ENCODE measurements around the gene U2AF2.
A peak's percentile ranks its signal among the peaks of the same experiment; 100 is the strongest.

Gene U2AF2

DNA sequence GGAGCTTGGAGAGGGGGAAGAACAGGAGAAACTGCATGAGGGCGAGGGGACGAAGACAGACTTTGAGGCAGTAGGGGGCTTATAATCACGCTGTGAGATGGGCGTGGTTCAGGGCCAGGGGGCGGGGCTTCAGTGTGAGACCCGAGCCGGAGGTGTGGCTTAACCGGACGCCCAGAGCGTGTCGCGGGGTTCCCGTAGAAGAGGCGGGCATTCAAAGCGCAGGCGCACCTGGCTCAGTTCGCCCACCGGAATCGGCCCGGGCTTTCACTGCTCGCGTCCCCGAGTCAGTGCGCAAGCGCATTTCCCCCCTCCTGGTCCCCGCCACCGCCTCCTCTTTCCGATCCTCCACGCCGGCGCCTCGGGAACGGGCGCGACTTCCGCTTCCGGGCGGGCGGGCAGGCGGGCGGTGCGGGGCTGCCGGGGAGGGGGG lies 49.6 kb upstream of the U2AF2 start (continued):
- TF ChIP-seq ZNF664 (tag by site-specific recombination; IDR thresholded peaks at IDR 0.05) (no peak), ZNF473 (tag by site-specific recombination; IDR thresholded peaks at IDR 0.05) (no peak), PRDM1 (tag by site-specific recombination; IDR thresholded peaks at IDR 0.05) (peak; percentile 22; the same call in 1 of the 2 replicates), SP3 (tag by site-specific recombination; IDR thresholded peaks at IDR 0.05) (peak; percentile 88), PATZ1 (tag by site-specific recombination; IDR thresholded peaks at IDR 0.05) (peak; percentile 81), ZNF366 (tag by site-specific recombination; conservative IDR thresholded peaks at IDR 0.05) (peak; percentile 74), ZNF24 (tag by site-specific recombination; IDR thresholded peaks at IDR 0.05) (0 out of 2 replicates have a peak, but pooled peaks have one; percentile 8), ZNF488 (tag by site-specific recombination; IDR thresholded peaks at IDR 0.05) (no peak), ZBTB26 (tag by site-specific recombination; optimal IDR thresholded peaks at IDR 0.05) (peak; percentile 65), INSM2 (tag by site-specific recombination; IDR thresholded peaks at IDR 0.05) (no peak), ZFHX2 (tag by site-specific recombination; conservative IDR thresholded peaks at IDR 0.05) (peak; percentile 52)

DNA sequence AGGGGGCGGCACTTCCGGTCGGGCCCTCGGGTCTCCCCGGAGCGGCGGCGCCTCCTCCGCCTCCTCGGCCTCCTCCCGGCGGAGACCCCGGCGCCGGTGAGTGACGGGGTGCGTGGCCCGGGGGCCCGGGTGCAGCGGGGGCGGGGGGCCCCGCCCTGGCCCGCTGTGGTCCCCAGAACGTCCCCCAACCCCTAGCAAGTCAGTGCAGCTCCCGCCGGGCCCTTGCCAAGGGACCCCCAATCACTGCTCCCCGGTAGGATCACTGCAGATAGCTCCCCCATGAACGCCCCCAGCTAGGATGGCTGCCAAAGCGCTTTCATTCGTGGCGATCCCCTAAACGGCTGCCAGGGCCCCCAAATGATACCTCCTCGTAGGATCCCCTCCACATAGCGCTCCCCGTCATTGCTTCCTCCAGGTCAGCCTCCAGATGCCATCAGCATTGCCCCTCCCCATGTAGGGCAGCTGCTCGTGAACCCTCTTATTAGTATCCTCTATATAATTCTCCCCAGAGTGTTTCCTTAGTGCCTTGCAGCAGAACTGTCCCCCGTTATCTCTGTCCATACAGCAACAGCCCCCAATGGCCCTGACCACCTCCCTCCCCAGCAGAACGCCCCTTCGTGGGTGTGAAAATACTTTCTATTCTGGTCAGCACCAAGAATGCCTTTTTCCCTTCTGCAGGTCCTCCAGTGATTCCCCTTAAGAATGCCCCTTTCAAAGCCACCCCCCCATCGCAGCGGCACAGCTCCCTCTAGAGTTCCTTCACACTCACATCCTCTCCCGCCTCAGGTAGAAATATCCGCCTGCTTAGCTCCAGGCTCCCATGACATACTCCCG lies 49.0 kb upstream of the U2AF2 start, which contains the start of gene ZNF865:
ZNF865 (plus strand) TSS at position 11 of the 834 bp plus-strand sequence. CDS start 7,972 bp downstream, outside the sequence.
- Histone ChIP-seq H3K4me1 (ENCODE audit: control insufficient read depth, insufficient read depth, low read length) (peaks cover 6% of the 10 kb centered on the region; the same call in 1 of the 2 replicates), H3K4me3 (ENCODE audit: low read depth, low read length) (peak within 1 kb of the TSS; percentile 97), H3K27ac (ENCODE audit: extremely low read depth, low read depth, low read length) (peak within 1 kb of the TSS; percentile 88), H3K36me3 (ENCODE audit: control insufficient read depth in 2 of 2, insufficient read depth in 1 of 2, low read length in 2 of 2) (peaks cover 17 to 27% of the 10 kb centered on the region in 2 experiments; a peak in 2 of 3 replicates), H3K9me3 (ENCODE audit: control insufficient read depth, insufficient read depth, low read depth, low read length) (no peaks in the 10 kb centered on the region)
- POLR2A ChIA-PET, result interaction anchor here (0.5 to 4.5 kb wide), 24 partner anchors 16 to 489 kb away, joined by 3 to 75 read pairs (median 4); partner anchors contain the start of genes ISOC2, PPP1R12C, U2AF2 and UBE2S
- CTCF ChIA-PET, result interaction anchor here (0.5 to 3.1 kb wide), 40 partner anchors 8 to 1737 kb away, joined by 3 to 50 read pairs (median 4); partner anchors contain the start of genes ISOC2, KMT5C, SBK2 and ZNF579
- TF ChIP-seq ZNF354C (tag by site-specific recombination; IDR thresholded peaks at IDR 0.05; ENCODE audit: borderline replicate concordance, low read depth) (no peak), ZFP3 (tag by site-specific recombination; IDR thresholded peaks at IDR 0.05; ENCODE audit: low read depth) (no peak), ZNF366 (tag by site-specific recombination; conservative IDR thresholded peaks at IDR 0.05) (peak; percentile 74), ZBTB17 (tag by site-specific recombination; IDR thresholded peaks at IDR 0.05) (peak; percentile 75), ZNF416 (tag by site-specific recombination; IDR thresholded peaks at IDR 0.05) (no peak), IKZF3 (tag by site-specific recombination; IDR thresholded peaks at IDR 0.05) (peak; percentile 50; the same call in 1 of the 2 replicates), ZNF555 (tag by site-specific recombination; conservative IDR thresholded peaks at IDR 0.05) (no peak), KLF8 (tag by site-specific recombination; IDR thresholded peaks at IDR 0.05) (peak; percentile 75; the same call in 1 of the 2 replicates), ZNF510 (tag by site-specific recombination; IDR thresholded peaks at IDR 0.05; ENCODE audit: insufficient replicate concordance) (no peak), PATZ1 (tag by site-specific recombination; IDR thresholded peaks at IDR 0.05) (peak; percentile 93), ZNF146 (tag by site-specific recombination; IDR thresholded peaks at IDR 0.05) (no peak)
- TF ChIP-seq, protein P1, sequence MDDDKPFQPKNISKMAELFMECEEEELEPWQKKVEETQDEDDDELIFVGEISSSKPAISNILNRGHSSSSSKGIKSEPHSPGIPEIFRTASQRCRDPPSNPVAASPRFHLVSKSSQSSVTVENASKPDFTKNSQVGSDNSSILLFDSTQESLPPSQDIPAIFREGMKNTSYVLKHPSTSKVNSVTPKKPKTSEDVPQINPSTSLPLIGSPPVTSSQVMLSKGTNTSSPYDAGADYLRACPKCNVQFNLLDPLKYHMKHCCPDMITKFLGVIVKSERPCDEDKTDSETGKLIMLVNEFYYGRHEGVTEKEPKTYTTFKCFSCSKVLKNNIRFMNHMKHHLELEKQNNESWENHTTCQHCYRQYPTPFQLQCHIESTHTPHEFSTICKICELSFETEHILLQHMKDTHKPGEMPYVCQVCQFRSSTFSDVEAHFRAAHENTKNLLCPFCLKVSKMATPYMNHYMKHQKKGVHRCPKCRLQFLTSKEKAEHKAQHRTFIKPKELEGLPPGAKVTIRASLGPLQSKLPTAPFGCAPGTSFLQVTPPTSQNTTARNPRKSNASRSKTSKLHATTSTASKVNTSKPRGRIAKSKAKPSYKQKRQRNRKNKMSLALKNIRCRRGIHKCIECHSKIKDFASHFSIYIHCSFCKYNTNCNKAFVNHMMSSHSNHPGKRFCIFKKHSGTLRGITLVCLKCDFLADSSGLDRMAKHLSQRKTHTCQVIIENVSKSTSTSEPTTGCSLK (tag by site-specific recombination; IDR thresholded peaks at IDR 0.05), result no peak
- TF ChIP-seq, protein P2, sequence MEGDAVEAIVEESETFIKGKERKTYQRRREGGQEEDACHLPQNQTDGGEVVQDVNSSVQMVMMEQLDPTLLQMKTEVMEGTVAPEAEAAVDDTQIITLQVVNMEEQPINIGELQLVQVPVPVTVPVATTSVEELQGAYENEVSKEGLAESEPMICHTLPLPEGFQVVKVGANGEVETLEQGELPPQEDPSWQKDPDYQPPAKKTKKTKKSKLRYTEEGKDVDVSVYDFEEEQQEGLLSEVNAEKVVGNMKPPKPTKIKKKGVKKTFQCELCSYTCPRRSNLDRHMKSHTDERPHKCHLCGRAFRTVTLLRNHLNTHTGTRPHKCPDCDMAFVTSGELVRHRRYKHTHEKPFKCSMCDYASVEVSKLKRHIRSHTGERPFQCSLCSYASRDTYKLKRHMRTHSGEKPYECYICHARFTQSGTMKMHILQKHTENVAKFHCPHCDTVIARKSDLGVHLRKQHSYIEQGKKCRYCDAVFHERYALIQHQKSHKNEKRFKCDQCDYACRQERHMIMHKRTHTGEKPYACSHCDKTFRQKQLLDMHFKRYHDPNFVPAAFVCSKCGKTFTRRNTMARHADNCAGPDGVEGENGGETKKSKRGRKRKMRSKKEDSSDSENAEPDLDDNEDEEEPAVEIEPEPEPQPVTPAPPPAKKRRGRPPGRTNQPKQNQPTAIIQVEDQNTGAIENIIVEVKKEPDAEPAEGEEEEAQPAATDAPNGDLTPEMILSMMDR (tag by site-specific recombination; IDR thresholded peaks at IDR 0.05), result peak; percentile 95

All from HEK293 (cell line).